Activated CD4-positive, alpha-beta memory T cell treated with anti-CD3 and anti-CD28 coated beads for 36 hours (primary cell): ENCODE data around the gene DNAH9. TPM values are rescaled to one million over a fixed set of nuclear protein-coding genes. Genes with fewer than 3 reads are reported as not detected.

Experiments used
- CTCF ChIA-PET: fragments of 350-600 bp; sonication (Branson Sonifier 250); formaldehyde crosslinking; loops from one replicate; lab custom pipeline; 2021; ENCODE audit warnings: antibody characterized with exemption, inconsistent platforms; lab: Charles Lee
- POLR2A ChIA-PET: fragments of 350-600 bp; sonication (Branson Sonifier 250); formaldehyde crosslinking; loops from one replicate; lab custom pipeline; 2021; ENCODE audit warnings: antibody characterized with exemption; lab: Charles Lee
- DNase-seq: peaks from one replicate; pipeline ENCODE4 v3.0.0-alpha.2; 2020
- H3K27ac Mint-ChIP-seq: one replicate; pipeline ENCODE4 v1.8.0; 2021; ENCODE audit warnings: mixed read lengths
- H3K27me3 Mint-ChIP-seq: one replicate; pipeline ENCODE4 v1.8.0; 2021; ENCODE audit warnings: mixed read lengths
- H3K36me3 Mint-ChIP-seq: one replicate; pipeline ENCODE4 v1.8.0; 2021; ENCODE audit warnings: mixed read lengths
- H3K4me1 Mint-ChIP-seq: one replicate; pipeline ENCODE4 v1.8.0; 2021; ENCODE audit warnings: low read depth, mixed read lengths
- H3K4me3 Mint-ChIP-seq: one replicate; pipeline ENCODE4 v1.8.0; 2021; ENCODE audit warnings: mild to moderate bottlenecking, mixed read lengths
- H3K9me3 Mint-ChIP-seq: one replicate; pipeline ENCODE4 v1.8.0; 2021; ENCODE audit warnings: mixed read lengths
- intact Hi-C: fragments of 100-400 bp; cut with micrococcal nuclease; formaldehyde crosslinking; loops from one replicate; pipeline ENCODE4 v1.15.1; 2023
- total RNA-seq, 2 experiments: library from RNA; stranded (reverse); gene quantifications; one replicate each; pipeline ENCODE4 v1.2.3, GENCODE V29; 2021

The DNAH9 gene
- total RNA-seq, 2 experiments from 2014 or later, result not detected

DNA sequence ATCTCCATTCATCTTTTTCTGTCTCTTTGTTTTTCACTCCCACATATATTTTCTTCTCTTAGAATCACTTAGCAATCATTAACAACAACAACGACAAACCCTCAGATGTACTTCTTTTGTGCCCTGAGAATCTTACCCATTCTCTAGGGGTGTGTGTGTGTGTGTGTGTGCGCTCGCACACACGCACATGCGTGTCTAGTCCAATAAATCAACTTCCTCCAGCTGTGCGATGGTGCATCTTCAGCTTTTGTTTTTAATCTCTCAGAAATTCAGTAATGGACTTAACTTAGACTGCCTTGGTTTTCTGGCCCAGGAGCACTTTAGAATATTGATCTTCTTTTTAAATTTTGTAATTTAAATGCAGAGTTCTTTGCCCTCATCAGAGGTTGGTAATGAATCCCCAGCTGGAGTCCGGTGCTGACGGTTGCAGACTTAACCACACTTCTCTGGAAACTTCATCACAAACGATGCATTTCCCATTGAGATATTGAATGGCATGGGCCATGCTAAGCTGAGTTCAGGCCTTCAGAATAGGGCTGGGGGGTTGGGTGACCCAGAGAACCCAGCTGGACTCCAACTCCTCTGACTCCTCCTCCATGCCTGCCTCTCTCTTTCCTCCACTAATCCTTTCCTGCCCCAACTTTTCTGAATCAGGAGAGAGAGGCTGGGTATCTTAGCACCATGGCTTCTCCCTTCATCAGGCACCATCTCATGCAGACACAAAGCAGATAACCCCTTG is 205.1 kb downstream of the DNAH9 start:
- Mint-ChIP-seq H3K27me3 (no peaks in the 10 kb centered on the region), H3K27ac (no peak overlapping the region), H3K9me3 (no peaks in the 10 kb centered on the region), H3K4me1 (no peaks in the 10 kb centered on the region), H3K4me3 (no peak overlapping the region), H3K36me3 (no peaks in the 10 kb centered on the region)
- ChIA-PET CTCF (no interaction called here), POLR2A (no interaction called here)
- DNase-seq, result no peak
- intact Hi-C loops, result no loop called here

- ChIA-PET POLR2A (no interaction called here), CTCF (no interaction called here)
- no peak for DNase-seq
- Mint-ChIP-seq H3K36me3 (no peaks in the 10 kb centered on the region), H3K4me3 (no peak overlapping the region), H3K27ac (no peak overlapping the region), H3K4me1 (no peaks in the 10 kb centered on the region), H3K27me3 (no peaks in the 10 kb centered on the region), H3K9me3 (no peaks in the 10 kb centered on the region)
- intact Hi-C loops, result no loop called here
These were observed 206.9 kb downstream of the DNAH9 start for GRCh38 chr17:11805138-11805537.

DNA sequence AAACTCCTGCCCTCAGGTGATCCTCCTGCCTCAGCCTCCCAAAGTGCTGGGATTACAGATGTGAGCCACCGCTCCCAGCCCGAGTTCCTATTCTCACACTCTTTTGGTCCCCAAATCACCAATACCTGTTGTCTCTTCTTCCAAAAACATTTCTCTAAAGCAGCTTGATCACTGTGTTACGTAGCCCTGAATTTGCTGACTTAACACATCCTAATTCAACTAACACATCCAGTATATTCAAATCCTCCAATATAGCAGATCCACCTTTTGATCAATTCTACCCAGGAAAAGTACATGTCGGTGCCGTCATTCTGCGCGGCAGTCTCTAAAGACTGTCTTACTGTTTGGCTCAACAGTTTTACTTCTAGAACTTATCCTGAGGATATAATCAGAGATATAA is 207.7 kb downstream of the DNAH9 start:
- DNase-seq, result no peak
- Mint-ChIP-seq H3K4me1 (no peaks in the 10 kb centered on the region), H3K9me3 (no peaks in the 10 kb centered on the region), H3K4me3 (no peak overlapping the region), H3K27ac (no peak overlapping the region), H3K36me3 (no peaks in the 10 kb centered on the region), H3K27me3 (no peaks in the 10 kb centered on the region)
- ChIA-PET CTCF (interaction anchor here (0.5 kb wide), 1 partner anchor 1105 kb away, joined by 3 read pairs; no protein-coding TSS in a partner anchor), POLR2A (no interaction called here)
- intact Hi-C loops, result no loop called here

- H3K27ac Mint-ChIP-seq, result no peak overlapping the region
- ChIA-PET CTCF (no interaction called here), POLR2A (no interaction called here)
- no peak for DNase-seq
- H3K9me3 Mint-ChIP-seq, result no peaks in the 10 kb centered on the region
- intact Hi-C loops, result no loop called here
- H3K36me3 Mint-ChIP-seq, result no peaks in the 10 kb centered on the region
- no peaks in the 10 kb centered on the region for H3K27me3 Mint-ChIP-seq
- no peak overlapping the region for H3K4me3 Mint-ChIP-seq
- H3K4me1 Mint-ChIP-seq, result no peaks in the 10 kb centered on the region
These were observed 209.3 kb downstream of the DNAH9 start for GRCh38 chr17:11807606-11808005.

DNA sequence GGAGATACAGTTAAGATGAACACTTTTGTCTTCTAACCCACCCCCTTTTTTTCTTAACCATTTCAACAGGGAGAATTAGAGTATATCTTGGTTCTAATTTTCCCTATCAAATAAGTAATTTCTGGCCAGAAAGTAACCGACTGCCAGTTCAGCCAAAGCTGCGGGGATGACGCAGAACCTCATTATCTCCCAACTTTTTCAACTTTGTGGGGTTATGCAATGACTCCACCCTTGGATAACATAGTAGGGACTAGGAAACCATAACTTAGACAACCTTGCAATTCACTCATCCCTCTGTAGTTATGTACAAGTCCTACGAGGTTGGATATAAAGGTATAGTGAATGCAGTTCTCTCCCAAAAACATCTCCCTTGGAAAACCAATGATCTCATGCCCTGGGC is 215.0 kb downstream of the DNAH9 start:
- DNase-seq, result no peak
- H3K36me3 Mint-ChIP-seq, result no peaks in the 10 kb centered on the region
- no peak overlapping the region for H3K4me3 Mint-ChIP-seq
- H3K9me3 Mint-ChIP-seq, result no peaks in the 10 kb centered on the region
- H3K27ac Mint-ChIP-seq, result no peak overlapping the region
- CTCF ChIA-PET, result interaction anchor here (0.6 kb wide), 1 partner anchor 929 kb away, joined by 3 read pairs; no protein-coding TSS in a partner anchor
- H3K27me3 Mint-ChIP-seq, result no peaks in the 10 kb centered on the region
- H3K4me1 Mint-ChIP-seq, result no peaks in the 10 kb centered on the region
- intact Hi-C loops, result no loop called here
- POLR2A ChIA-PET, result no interaction called here

DNA sequence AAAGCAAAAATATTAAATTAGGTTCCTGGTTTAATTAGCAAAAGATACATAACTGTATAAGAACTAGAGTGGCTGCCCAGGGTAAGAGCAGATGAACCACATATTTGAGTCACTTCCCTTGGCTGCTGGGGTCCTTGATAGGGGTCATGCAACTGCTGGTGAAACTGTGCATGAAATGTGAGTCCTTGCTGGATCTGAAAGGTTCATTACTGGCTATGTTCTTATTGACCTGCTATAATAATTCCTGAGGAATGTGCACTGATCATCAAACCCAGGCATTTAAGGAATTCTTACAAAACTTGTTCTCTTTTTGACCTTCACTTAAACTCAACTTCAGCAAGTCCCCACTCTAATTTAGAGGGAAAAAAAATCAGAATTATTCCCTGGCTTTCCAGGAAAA is 215.6 kb downstream of the DNAH9 start:
- no peak for DNase-seq
- Mint-ChIP-seq H3K27me3 (no peaks in the 10 kb centered on the region), H3K4me3 (no peak overlapping the region), H3K36me3 (no peaks in the 10 kb centered on the region), H3K27ac (no peak overlapping the region), H3K9me3 (no peaks in the 10 kb centered on the region), H3K4me1 (no peaks in the 10 kb centered on the region)
- ChIA-PET POLR2A (no interaction called here), CTCF (no interaction called here)
- intact Hi-C loops, result no loop called here

DNA sequence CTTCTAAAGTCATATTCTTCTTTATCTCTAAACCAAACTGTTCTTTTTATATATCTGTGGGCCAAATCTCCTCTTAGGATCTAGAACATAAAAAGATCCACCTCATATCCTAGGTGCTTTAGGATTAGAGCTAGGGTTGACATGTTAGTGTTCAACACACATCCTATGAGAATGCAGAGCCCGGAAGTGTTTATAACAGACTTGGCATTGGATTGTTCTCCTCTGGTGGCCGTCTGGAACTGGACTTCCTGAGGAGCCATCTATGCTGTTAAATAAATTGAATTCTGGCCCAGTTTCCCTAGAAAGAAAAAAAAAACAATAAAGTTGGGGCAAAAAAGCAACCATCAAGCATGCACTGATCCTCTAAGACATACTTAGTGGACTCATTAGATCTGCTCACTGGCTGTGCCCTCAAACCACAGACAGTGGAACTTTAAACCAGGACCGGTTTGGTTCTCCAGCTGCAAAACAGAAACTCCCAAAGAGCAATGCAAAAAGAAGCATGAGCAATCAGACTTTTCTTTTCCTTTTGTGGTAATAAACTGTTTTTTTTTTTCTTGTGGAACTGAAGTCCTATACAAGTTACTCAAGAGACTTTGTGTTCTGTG is 216.5 kb downstream of the DNAH9 start:
- Mint-ChIP-seq H3K9me3 (no peaks in the 10 kb centered on the region), H3K36me3 (no peaks in the 10 kb centered on the region), H3K27me3 (no peaks in the 10 kb centered on the region), H3K27ac (no peak overlapping the region), H3K4me1 (no peaks in the 10 kb centered on the region), H3K4me3 (no peak overlapping the region)
- intact Hi-C loops, result no loop called here
- no peak for DNase-seq
- ChIA-PET POLR2A (no interaction called here), CTCF (no interaction called here)

- no peaks in the 10 kb centered on the region for H3K27me3 Mint-ChIP-seq
- intact Hi-C loops, result no loop called here
- H3K36me3 Mint-ChIP-seq, result no peaks in the 10 kb centered on the region
- no peak overlapping the region for H3K4me3 Mint-ChIP-seq
- CTCF ChIA-PET, result no interaction called here
- H3K4me1 Mint-ChIP-seq, result no peaks in the 10 kb centered on the region
- H3K9me3 Mint-ChIP-seq, result no peaks in the 10 kb centered on the region
- no peak for DNase-seq
- no peak overlapping the region for H3K27ac Mint-ChIP-seq
- POLR2A ChIA-PET, result interaction anchor here (0.6 kb wide), 1 partner anchor 250 kb away, joined by 3 read pairs; no protein-coding TSS in a partner anchor
These were observed 218.1 kb downstream of the DNAH9 start for GRCh38 chr17:11816409-11816808.

DNA sequence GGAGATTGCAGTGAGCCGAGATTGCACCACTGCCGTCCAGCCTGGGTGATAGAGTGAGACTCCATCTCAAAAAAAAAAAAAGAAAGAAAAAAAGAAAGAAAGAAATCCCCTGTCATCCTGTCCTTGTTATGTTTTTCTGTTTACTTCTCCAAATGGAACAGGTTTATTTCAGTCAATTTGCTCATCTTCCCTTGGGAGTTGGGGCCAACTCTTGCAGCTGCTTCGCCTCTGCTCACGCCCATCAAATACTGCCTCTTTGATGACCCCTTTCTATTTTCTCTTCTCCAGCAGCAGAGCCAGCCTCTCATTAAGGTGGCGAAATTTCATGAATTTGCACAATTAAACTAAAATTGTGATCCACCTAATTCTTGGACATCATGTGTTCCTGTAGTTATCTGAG is 225.6 kb downstream of the DNAH9 start:
- Mint-ChIP-seq H3K9me3 (no peaks in the 10 kb centered on the region), H3K4me3 (no peak overlapping the region), H3K27me3 (no peaks in the 10 kb centered on the region), H3K4me1 (no peaks in the 10 kb centered on the region), H3K36me3 (no peaks in the 10 kb centered on the region), H3K27ac (no peak overlapping the region)
- no peak for DNase-seq
- POLR2A ChIA-PET, result no interaction called here
- CTCF ChIA-PET, result no interaction called here
- intact Hi-C loops, result no loop called here

DNA sequence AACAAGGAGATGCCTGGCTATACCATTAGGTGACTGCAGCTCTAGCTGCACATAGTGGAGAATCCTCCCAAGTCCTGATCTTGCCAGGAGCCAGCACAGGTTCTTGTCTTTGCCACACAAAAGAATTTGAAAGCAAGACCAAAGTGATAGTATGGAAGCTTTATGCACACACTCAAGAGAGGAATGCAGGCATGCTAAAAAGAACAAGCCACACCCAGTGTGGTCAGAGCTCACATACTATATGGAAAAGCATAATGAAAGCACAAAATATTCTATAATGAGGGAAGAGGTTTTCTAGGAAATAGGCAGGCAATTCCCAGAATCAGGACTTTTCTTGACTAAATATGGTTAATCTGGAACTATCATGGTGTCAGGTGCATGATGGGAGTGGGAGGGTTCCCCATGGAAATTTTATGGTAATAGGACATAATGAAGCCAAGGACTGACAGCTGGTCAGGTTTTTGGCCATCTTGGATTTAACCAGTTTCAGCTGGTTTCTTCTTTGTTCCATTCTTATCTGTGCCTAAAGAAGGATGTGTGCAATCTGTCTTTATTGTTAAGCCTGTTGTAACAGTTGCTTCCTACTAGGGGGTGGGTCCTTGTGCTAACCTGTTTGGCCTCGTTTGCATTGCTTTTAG is 227.4 kb downstream of the DNAH9 start:
- POLR2A ChIA-PET, result no interaction called here
- CTCF ChIA-PET, result no interaction called here
- Mint-ChIP-seq H3K36me3 (no peaks in the 10 kb centered on the region), H3K27me3 (no peaks in the 10 kb centered on the region), H3K4me3 (no peak overlapping the region), H3K9me3 (peaks cover 2% of the 10 kb centered on the region), H3K4me1 (no peaks in the 10 kb centered on the region), H3K27ac (no peak overlapping the region)
- no peak for DNase-seq
- intact Hi-C loops, result no loop called here

- Mint-ChIP-seq H3K27ac (no peak overlapping the region), H3K36me3 (no peaks in the 10 kb centered on the region), H3K9me3 (peaks cover 2% of the 10 kb centered on the region), H3K4me1 (no peaks in the 10 kb centered on the region), H3K4me3 (no peak overlapping the region), H3K27me3 (peaks cover 1% of the 10 kb centered on the region)
- intact Hi-C loops, result no loop called here
- ChIA-PET CTCF (no interaction called here), POLR2A (no interaction called here)
- DNase-seq, result no peak
These were observed 234.3 kb downstream of the DNAH9 start for GRCh38 chr17:11832401-11833137.

DNA sequence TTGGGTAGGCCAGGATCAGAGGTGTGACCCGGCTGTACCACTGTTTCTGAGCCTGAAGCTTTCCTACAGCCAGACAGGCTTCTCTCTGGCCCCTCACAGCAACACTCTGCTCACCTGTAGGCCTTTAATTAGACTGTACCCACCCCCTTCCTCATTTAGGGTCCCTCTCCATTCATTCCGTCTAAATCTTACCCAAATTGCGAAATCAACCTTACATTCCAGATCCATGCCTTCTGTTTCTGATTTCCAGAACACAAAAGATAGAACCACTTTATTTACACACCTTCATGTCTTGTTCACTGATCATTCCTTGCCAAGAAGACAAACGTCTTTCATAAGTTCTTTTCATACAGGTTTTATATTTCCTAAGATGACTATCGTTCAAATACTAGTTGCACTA is 238.2 kb downstream of the DNAH9 start:
- no peak for DNase-seq
- Mint-ChIP-seq H3K4me3 (no peak overlapping the region), H3K27ac (no peak overlapping the region), H3K9me3 (no peaks in the 10 kb centered on the region), H3K36me3 (no peaks in the 10 kb centered on the region), H3K4me1 (no peaks in the 10 kb centered on the region), H3K27me3 (peaks cover 1% of the 10 kb centered on the region)
- ChIA-PET CTCF (no interaction called here), POLR2A (no interaction called here)
- intact Hi-C loops, result no loop called here
